ENCODE measurements around the gene KRT79.

DNA sequence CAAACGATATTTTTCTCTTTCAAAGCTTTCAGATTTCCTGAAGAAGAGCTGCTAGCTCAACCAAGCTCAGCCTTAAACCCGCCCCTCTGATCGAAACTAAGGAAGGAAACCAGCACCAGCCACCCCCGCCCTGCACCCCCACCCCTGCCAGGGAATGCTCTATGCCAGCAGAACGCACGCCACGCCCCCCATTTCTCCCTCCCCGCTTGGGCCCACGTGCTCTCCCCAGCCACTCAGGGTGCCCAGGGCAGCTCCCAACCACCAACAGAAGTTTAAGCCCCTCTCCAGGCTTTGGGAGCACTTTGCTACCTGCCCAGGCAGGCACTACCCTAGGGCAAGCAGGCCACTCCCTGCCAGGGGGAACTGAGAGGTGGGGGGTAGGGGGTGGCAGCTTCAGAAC is 33.5 kb upstream of the KRT79 start:
- TF ChIP-seq, protein P1, sequence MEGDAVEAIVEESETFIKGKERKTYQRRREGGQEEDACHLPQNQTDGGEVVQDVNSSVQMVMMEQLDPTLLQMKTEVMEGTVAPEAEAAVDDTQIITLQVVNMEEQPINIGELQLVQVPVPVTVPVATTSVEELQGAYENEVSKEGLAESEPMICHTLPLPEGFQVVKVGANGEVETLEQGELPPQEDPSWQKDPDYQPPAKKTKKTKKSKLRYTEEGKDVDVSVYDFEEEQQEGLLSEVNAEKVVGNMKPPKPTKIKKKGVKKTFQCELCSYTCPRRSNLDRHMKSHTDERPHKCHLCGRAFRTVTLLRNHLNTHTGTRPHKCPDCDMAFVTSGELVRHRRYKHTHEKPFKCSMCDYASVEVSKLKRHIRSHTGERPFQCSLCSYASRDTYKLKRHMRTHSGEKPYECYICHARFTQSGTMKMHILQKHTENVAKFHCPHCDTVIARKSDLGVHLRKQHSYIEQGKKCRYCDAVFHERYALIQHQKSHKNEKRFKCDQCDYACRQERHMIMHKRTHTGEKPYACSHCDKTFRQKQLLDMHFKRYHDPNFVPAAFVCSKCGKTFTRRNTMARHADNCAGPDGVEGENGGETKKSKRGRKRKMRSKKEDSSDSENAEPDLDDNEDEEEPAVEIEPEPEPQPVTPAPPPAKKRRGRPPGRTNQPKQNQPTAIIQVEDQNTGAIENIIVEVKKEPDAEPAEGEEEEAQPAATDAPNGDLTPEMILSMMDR (IDR thresholded peaks at IDR 0.05) = no peak
- TF ChIP-seq POLR2AphosphoS5 (IDR thresholded peaks at IDR 0.05; ENCODE audit: insufficient read depth in 1 of 2, low read depth in 1 of 2) = peak in 1 of 2 donors; percentile 12
- no peak for TF ChIP-seq POLR2A (IDR thresholded peaks at IDR 0.05)

Measured in vagina (tissue), 2 donors.